HepG2 (cell line): ENCODE data around the gene ARL8B. TPM values are rescaled to one million over a fixed set of nuclear protein-coding genes. Genes with fewer than 3 reads are reported as not detected.

ENCODE experiments used
- CEBPG ChIP-seq: IDR thresholded peaks from 2 replicates; pipeline ENCODE4 v1.6.1; 2016
- FIP1L1 ChIP-seq: fragments of 200-400 bp; formaldehyde crosslinking; IDR thresholded peaks from 2 replicates; pipeline ENCODE4 v1.6.1; 2018; ENCODE audit warnings: low read depth, mild to moderate bottlenecking, low read length, moderate library complexity, borderline replicate concordance; ENCODE audit not compliant: insufficient read depth
- FOXJ3 ChIP-seq: sonication (generic); formaldehyde crosslinking; IDR thresholded peaks from 2 replicates; pipeline ENCODE4 v1.4.0; 2020; ENCODE audit warnings: missing genetic modification reagents, mild to moderate bottlenecking, borderline replicate concordance
- HMGXB4 ChIP-seq, 2 experiments: sonication (generic) in 1 of 2; formaldehyde crosslinking in 1 of 2; IDR thresholded peaks; 2 replicates each; pipeline versions ENCODE4 v1.4.0 to v1.6.1; 2018 to 2020; ENCODE audit warnings: missing genetic modification reagents in 2 of 2, borderline replicate concordance in 1 of 2, low read depth in 1 of 2, mild to moderate bottlenecking in 1 of 2, missing biosample characterization in 1 of 2
- KLF11 ChIP-seq: IDR thresholded peaks from 2 replicates; pipeline ENCODE4 v1.6.1; 2016; ENCODE audit warnings: missing compliant biosample characterization
- PAXIP1 ChIP-seq: sonication (generic); formaldehyde crosslinking; conservative IDR thresholded peaks from 2 replicates; pipeline ENCODE4 v1.4.0; 2020; ENCODE audit warnings: mild to moderate bottlenecking, missing genetic modification reagents, moderate library complexity
- PBX3 ChIP-seq: sonication (generic); formaldehyde crosslinking; IDR thresholded peaks from 2 replicates; pipeline ENCODE4 v1.8.1; 2023; ENCODE audit warnings: missing genetic modification reagents, inconsistent platforms, borderline replicate concordance
- POLR2A ChIP-seq, 2 experiments: IDR thresholded peaks; 2 replicates each; pipeline ENCODE4 v1.6.1; 2011; ENCODE audit warnings: low read depth in 2 of 2, low read length in 2 of 2, mild to moderate bottlenecking in 1 of 2, moderate library complexity in 1 of 2; ENCODE audit not compliant: insufficient read depth in 1 of 2
- REXO4 ChIP-seq: sonication (generic); formaldehyde crosslinking; IDR thresholded peaks from 2 replicates; pipeline ENCODE4 v1.8.0; 2022; ENCODE audit warnings: missing genetic modification reagents, mild to moderate bottlenecking, borderline replicate concordance
- SKI ChIP-seq: fragments of 450-650 bp; IDR thresholded peaks from one replicate; pipeline ENCODE4 v1.6.1; 2018; ENCODE audit warnings: mild to moderate bottlenecking; ENCODE audit not compliant: partially characterized antibody
- TEAD2 ChIP-seq: sonication (generic); formaldehyde crosslinking; IDR thresholded peaks from 2 replicates; pipeline ENCODE4 v1.9.0; 2021; ENCODE audit warnings: missing genetic modification reagents
- ZBTB3 ChIP-seq: sonication (generic); formaldehyde crosslinking; IDR thresholded peaks from 2 replicates; pipeline ENCODE4 v1.4.0; 2020; ENCODE audit warnings: low read depth, mild to moderate bottlenecking, moderate library complexity, missing genetic modification reagents, borderline replicate concordance
- ZFP41 ChIP-seq: sonication (generic); formaldehyde crosslinking; IDR thresholded peaks from 2 replicates; pipeline ENCODE4 v1.4.0; 2020; ENCODE audit warnings: mild to moderate bottlenecking, missing genetic modification reagents, borderline replicate concordance
- ZNF263 ChIP-seq: sonication (generic); formaldehyde crosslinking; IDR thresholded peaks from 2 replicates; pipeline ENCODE4 v1.4.0; 2020; ENCODE audit warnings: missing genetic modification reagents
- ZNF281 ChIP-seq: sonication (generic); formaldehyde crosslinking; IDR thresholded peaks from 2 replicates; pipeline ENCODE4 v1.4.0; 2020; ENCODE audit warnings: missing genetic modification reagents, borderline replicate concordance
- polyA plus RNA-seq, 8 experiments: library from polyadenylated mRNA; depleted of rRNA in 3 of 8; stranded (reverse) in 7 of 8; unstranded in 1 of 8; fragments of >200 nt; fragmentation: Illumina TruSeq in 4 of 8; extraction: Trizol in 4 of 8; gene quantifications; 2 replicates each; pipeline versions ENCODE4 v1.2.1 to v1.2.3, GENCODE V29; 2011 to 2016; ENCODE audit warnings: low read depth in 4 of 8, missing spikeins in 1 of 8, mixed read lengths in 1 of 8; ENCODE audit not compliant: insufficient read depth in 1 of 8
- total RNA-seq, 5 experiments: library from RNA; depleted of rRNA; stranded (reverse); fragments of >200 nt; fragmentation: Illumina TruSeq; extraction: Trizol; gene quantifications; 2 replicates each; pipeline ENCODE4 v1.2.3, GENCODE V29; 2016; ENCODE audit warnings: low read depth in 1 of 5

ARL8B gene
- total and polyA plus RNA-seq, 2 of the 13 experiments (the other 11 are each of a cell fraction or from before 2014, with no cell fraction given), result 23.5 to 30.4 TPM

GRCh38 chr3:5188419-5189221, 66.5 kb downstream of the ARL8B start (continued):
- TF ChIP-seq PAXIP1 (peak; percentile 69), PBX3 (CRISPR knock-in tag) (peak; percentile 13; the same call in 1 of the 2 replicates), HMGXB4 (CRISPR knock-in tag; IDR thresholded peaks at IDR 0.05; ENCODE audit: borderline replicate concordance in 1 of 2, low read depth in 1 of 2) (peak in 1 of 2 experiments; percentile 26; a peak in 1 of 4 replicates), FIP1L1 (no peak), REXO4 (CRISPR knock-in tag) (no peak), TEAD2 (CRISPR knock-in tag) (no peak), ZBTB3 (CRISPR knock-in tag) (no peak), KLF11 (no peak), CEBPG (CRISPR knock-in tag) (peak; percentile 22; the same call in 1 of the 2 replicates), ZNF281 (CRISPR knock-in tag) (peak; percentile 31; the same call in 1 of the 2 replicates), SKI (peak; percentile 32), POLR2A (IDR thresholded peaks at IDR 0.05; ENCODE audit: insufficient read depth in 1 of 2, low read depth in 2 of 2, low read length in 2 of 2) (peak; percentile 50 to 61), FOXJ3 (0 out of 2 replicates have a peak, but pooled peaks have one; percentile 40), ZNF263 (CRISPR knock-in tag) (no peak), ZFP41 (CRISPR knock-in tag) (no peak)
